Immature natural killer cell (primary cell): ENCODE data around the gene GRB14. TPM values are rescaled to one million over a fixed set of nuclear protein-coding genes. Genes with fewer than 3 reads are reported as not detected.
"Not testable (repeated sequence)": the region's sequence is repeated elsewhere in the genome, so short reads cannot be mapped to it uniquely, and the experiment has no call there.

Experiments
- DNase-seq, 3 donors: peaks; one replicate each; pipeline ENCODE4 v3.0.0; 2022; ENCODE audit warnings: mixed read lengths in 1 of 3
- H3K27ac Mint-ChIP-seq, 6 donors: one replicate each; pipeline ENCODE4 v1.8.0; 2020; ENCODE audit warnings: mixed read lengths in 6 of 6, mild to moderate bottlenecking in 5 of 6, inconsistent platforms in 4 of 6, moderate library complexity in 3 of 6
- H3K27me3 Mint-ChIP-seq, 3 donors: one replicate each; pipeline ENCODE4 v1.8.0; 2020 to 2021; ENCODE audit warnings: low read depth in 3 of 3, mild to moderate bottlenecking in 3 of 3, mixed read lengths in 3 of 3, moderate library complexity in 3 of 3, inconsistent platforms in 1 of 3
- H3K36me3 Mint-ChIP-seq, 3 donors: one replicate each; pipeline ENCODE4 v1.8.0; 2020; ENCODE audit warnings: mixed read lengths in 3 of 3, inconsistent platforms in 2 of 3, mild to moderate bottlenecking in 2 of 3
- H3K4me1 Mint-ChIP-seq, 2 donors: one replicate each; pipeline ENCODE4 v1.8.0; 2020; ENCODE audit warnings: inconsistent platforms in 2 of 2, mild to moderate bottlenecking in 2 of 2, mixed read lengths in 2 of 2, moderate library complexity in 1 of 2
- H3K4me3 Mint-ChIP-seq, 5 donors: one replicate each; pipeline ENCODE4 v1.8.0; 2020; ENCODE audit warnings: mild to moderate bottlenecking in 5 of 5, mixed read lengths in 5 of 5, inconsistent platforms in 3 of 5, moderate library complexity in 3 of 5
- H3K9me3 Mint-ChIP-seq, 6 donors: one replicate each; pipeline ENCODE4 v1.8.0; 2020; ENCODE audit warnings: mild to moderate bottlenecking in 6 of 6, mixed read lengths in 6 of 6, inconsistent platforms in 4 of 6, moderate library complexity in 3 of 6
- polyA plus RNA-seq, 3 donors: library from polyadenylated mRNA; unstranded; fragments of 300-500 nt; fragmentation: Illumina TruSeq; gene quantifications; one replicate each; pipeline ENCODE4 v1.2.3, GENCODE V29; 2021

The GRB14 gene
- polyA plus RNA-seq, 3 donors from 2014 or later, result 0.91 to 1.2 TPM; not detected in 1

DNA sequence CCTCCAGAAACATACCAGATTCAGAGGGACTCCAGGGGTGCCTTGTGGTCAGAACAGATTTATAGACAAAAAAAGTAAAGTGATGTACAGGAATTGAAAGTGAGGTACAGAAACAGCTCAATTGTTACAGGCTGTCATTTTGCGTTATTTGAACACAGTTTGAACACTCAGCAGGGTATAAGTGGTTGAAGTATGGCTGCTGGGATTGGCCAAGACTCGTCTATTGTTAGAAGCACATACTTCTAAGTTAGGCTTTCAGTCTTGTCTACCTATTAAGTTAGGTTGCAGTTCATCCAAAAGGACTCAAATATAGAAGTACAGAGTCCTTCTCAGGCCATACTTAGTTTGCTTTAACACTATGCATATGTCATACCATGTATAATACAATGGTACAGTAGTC, 21.0 kb upstream of the GRB14 start:
- no peaks in the 10 kb centered on the region for H3K4me1 Mint-ChIP-seq
- H3K36me3 Mint-ChIP-seq, result no peaks in the 10 kb centered on the region
- H3K27me3 Mint-ChIP-seq, result no peaks in the 10 kb centered on the region
- no peak overlapping the region for H3K4me3 Mint-ChIP-seq
- peaks cover 0 to 11% (median 5%) of the 10 kb centered on the region in 6 donors for H3K9me3 Mint-ChIP-seq
- no peak overlapping the region for H3K27ac Mint-ChIP-seq
- DNase-seq, result no peak

DNA sequence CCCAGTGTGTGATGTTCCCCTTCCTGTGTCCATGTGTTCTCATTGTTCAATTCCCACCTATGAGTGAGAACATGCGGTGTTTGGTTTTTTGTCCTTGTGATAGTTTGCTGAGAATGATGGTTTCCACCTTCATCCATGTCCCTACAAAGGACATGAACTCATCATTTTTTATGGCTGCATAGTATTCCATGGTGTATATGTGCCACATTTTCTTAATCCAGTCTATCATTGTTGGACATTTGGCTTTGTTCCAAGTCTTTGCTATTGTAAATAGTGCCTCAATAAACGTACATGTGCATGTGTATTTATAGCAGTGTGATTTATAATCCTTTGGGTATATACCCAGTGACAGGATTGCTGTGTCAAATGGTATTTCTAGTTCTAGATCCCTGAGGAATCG, 7.0 kb upstream of the GRB14 start:
- not testable (repeated sequence) for H3K4me1 Mint-ChIP-seq, H3K36me3 Mint-ChIP-seq, H3K4me3 Mint-ChIP-seq, H3K27ac Mint-ChIP-seq, DNase-seq, H3K27me3 Mint-ChIP-seq
- peaks cover 0 to 19% (median 5%) of the 10 kb centered on the region in 6 donors for H3K9me3 Mint-ChIP-seq

DNA sequence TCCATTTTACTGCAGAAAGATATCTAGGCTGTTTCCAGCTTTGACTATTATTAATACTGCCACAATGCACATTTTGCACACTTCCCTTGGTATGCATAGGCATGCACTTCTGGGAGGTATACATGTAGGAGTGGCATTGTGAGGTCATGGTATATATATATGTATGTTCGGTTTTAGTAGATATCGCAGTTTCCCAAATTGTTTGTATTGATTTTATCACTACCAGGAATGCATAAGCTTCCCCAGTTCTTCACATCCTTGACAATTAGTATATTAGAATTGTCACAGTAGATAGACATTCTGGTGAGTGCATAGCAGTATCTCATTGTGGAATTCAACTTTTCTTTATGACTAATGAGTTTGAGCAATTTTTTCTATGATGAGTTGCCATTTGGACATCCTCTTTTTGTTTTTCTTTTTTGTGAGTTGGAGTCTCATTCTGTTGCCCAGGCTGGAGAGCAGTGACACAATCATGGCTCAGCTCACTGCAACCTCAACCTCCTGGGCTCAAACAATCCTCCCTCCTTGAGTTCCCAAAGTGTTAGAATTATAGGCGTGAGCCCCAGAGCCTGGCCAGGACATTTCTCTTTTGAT, 4.2 kb upstream of the GRB14 start:
- peaks cover 0 to 6% (median 4%) of the 10 kb centered on the region in 6 donors for H3K9me3 Mint-ChIP-seq
- H3K4me1 Mint-ChIP-seq, result peaks cover 0 to 2% of the 10 kb centered on the region in 2 donors
- H3K27ac Mint-ChIP-seq, result no peak overlapping the region
- no peaks in the 10 kb centered on the region for H3K36me3 Mint-ChIP-seq
- no peak for DNase-seq
- peaks cover 4 to 11% (median 6%) of the 10 kb centered on the region in 3 donors for H3K27me3 Mint-ChIP-seq
- no peak overlapping the region for H3K4me3 Mint-ChIP-seq

DNA sequence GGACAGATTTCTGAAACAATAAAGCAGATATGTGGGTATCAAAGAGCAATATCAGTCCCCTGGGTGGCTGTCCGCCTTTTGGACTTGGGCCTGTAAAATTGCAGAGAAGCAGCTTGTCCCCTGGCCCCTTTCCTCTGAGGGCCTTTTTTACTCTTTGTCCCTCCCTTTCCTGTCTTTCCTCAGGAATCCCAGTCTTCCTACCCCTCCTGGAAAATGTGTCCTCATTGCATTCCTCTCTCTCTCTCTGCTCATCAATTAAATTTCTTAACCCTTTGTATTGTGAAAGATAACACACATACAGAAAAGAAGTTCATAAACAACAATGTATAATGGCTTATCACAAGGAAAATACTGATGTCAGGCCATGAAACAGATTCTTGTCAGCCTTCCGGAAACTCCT, 3.0 kb upstream of the GRB14 start:
- Mint-ChIP-seq H3K4me3 (no peak overlapping the region), H3K27me3 (peaks cover 4 to 11% (median 6%) of the 10 kb centered on the region in 3 donors), H3K27ac (no peak overlapping the region), H3K9me3 (peaks cover 0 to 7% (median 3%) of the 10 kb centered on the region in 6 donors), H3K4me1 (peaks cover 0 to 2% of the 10 kb centered on the region in 2 donors), H3K36me3 (no peaks in the 10 kb centered on the region)
- no peak for DNase-seq

DNA sequence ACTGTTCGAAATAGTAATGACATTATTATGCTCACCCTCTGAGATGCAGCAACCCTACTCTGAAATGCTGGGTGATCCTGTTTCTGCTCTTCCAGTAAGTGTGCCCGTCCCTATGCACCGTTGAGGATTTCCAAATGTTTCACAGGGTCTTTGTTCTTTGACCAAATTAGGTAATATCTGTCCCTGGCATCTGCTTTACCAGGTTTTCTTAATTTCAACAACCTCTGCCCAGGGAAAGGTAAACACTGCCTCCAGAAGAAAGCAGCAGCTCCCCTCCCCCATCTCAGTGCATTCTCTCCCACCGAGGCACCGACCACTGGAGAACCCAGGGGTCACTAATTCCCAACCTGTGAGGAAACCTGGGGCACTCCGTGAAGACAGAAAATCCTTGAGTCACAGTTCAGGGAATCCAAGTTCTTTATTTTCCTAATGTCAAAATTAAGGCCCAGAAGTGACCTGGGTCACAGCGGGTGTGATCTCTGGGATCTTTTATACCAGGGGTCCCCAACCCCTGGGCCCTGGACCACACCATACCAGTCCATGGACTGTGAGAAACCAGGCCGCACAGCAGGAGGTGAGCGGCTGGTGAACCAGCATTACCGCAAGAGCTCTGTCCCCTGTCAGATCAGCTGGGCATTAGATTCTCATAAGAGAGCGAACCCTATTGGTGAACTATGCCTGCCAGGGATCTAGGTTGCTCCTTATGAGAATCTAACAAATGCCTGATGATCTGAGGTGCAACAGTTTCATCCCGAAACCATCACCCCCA, 1.2 kb upstream of the GRB14 start:
- Mint-ChIP-seq H3K4me3 (peak overlapping the region in 1 of 5 donors; percentile 10), H3K9me3 (peaks cover 0 to 13% (median 3%) of the 10 kb centered on the region in 6 donors), H3K4me1 (peaks cover 0 to 2% of the 10 kb centered on the region in 2 donors), H3K27ac (no peak overlapping the region), H3K36me3 (no peaks in the 10 kb centered on the region), H3K27me3 (peaks cover 4 to 11% (median 6%) of the 10 kb centered on the region in 3 donors)
- DNase-seq, result no peak

DNA sequence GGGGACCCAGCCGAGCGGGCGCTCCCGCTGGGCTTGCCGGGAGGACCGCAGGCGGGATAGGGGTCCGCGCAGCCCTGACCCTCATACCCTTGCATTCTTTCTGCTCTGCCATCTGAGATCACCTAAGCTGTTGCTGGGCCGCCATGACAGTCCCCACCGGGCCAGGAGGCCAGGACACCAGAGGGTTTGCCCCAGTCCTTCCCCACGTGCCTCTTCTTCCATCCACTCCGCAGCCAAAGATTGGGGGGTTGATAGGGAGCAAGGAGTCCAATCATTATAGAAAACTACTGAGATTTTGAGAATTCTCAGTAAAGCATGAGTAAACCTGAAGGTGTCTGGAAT, 453 bp upstream of the GRB14 start:
- Mint-ChIP-seq H3K27ac (no peak overlapping the region), H3K4me3 (peak overlapping the region; percentile 40 to 60 (median 48)), H3K27me3 (peaks cover 4 to 11% (median 6%) of the 10 kb centered on the region in 3 donors), H3K4me1 (peaks cover 0 to 2% of the 10 kb centered on the region in 2 donors), H3K36me3 (no peaks in the 10 kb centered on the region), H3K9me3 (peaks cover 0 to 16% (median 3%) of the 10 kb centered on the region in 6 donors)
- DNase-seq, result no peak

DNA sequence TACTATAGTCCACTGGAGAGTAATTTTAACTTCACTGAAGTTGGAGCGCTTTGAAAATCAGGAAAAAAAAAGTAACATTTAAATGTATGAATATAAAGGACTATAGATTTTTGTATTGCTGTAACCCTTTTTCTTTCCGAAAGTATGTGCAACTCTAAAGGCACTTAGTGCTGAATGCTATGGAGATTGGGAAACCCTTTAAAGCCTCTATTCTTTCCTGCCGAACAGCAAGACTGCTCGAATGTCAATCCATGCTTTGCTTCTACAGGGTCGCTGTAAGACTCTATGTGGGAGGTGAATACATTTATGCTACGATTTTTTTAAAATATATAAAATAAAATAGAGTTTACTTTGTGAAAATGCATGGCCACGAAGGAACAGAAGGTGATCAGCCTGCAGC, 825 bp downstream of the GRB14 start:
- no peak overlapping the region for H3K27ac Mint-ChIP-seq
- H3K36me3 Mint-ChIP-seq, result no peaks in the 10 kb centered on the region
- DNase-seq, result no peak
- peaks cover 0 to 2% of the 10 kb centered on the region in 2 donors for H3K4me1 Mint-ChIP-seq
- H3K27me3 Mint-ChIP-seq, result peaks cover 4 to 11% (median 6%) of the 10 kb centered on the region in 3 donors
- peaks cover 0 to 16% (median 3%) of the 10 kb centered on the region in 6 donors for H3K9me3 Mint-ChIP-seq
- H3K4me3 Mint-ChIP-seq, result peak overlapping the region in 2 of 5 donors; percentile 10 to 61

DNA sequence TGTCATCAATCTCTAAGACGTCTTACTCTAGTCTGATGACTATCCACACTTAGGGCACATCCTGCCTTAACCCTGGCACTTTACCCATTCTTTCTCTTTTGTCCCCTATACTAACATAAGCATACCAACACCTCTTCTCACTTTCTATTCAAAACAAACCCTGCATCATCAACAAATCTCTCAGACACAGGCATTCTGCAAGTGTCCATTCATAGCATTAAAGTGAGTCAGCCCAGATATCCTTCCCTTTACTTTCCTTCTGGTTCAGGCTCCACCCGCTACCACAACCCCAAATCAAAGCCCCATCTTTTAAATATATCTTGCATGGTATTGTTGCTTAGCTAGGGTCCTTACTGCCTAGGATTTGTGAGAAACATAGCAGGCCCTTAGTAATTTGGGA, 3.8 kb downstream of the GRB14 start:
- Mint-ChIP-seq H3K9me3 (peaks cover 0 to 14% (median 0%) of the 10 kb centered on the region in 6 donors), H3K27ac (no peak overlapping the region), H3K4me1 (peaks cover 0 to 2% of the 10 kb centered on the region in 2 donors), H3K4me3 (no peak overlapping the region), H3K27me3 (peaks cover 4 to 6% (median 4%) of the 10 kb centered on the region in 3 donors), H3K36me3 (no peaks in the 10 kb centered on the region)
- no peak for DNase-seq

DNA sequence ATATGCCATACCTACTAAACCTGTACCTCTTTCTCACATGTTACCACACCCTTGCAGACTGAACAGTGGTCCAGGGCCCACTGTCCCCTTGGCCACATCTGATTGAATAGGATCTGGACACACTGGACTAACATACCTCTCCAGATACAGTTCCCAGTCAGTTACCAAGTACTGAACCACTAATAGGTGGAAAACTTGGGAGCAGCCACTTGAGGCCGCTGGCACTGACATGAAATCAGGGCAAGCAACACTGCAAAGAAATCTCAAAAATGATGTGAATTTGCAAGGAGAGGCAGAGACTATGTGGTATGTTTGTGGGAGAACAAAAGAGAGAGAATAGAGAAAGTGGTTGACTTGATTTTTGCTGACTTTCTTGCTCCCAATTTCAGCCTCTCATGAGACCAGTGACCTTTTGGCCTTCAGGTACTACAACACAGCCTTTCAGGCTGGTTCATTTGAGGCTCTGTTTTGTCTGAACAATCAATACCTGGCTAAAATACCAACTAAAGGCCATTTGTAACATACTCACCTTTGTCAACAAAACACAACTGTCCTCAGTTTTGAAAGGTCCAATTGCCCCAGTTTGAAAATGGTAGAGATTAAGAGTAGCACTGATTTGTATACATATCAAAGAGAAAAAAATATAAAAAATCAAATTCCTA, 7.8 kb downstream of the GRB14 start:
- Mint-ChIP-seq H3K27ac (no peak overlapping the region), H3K4me1 (no peaks in the 10 kb centered on the region), H3K27me3 (peaks cover 0 to 3% (median 0%) of the 10 kb centered on the region in 3 donors), H3K4me3 (no peak overlapping the region), H3K9me3 (peaks cover 0 to 6% (median 0%) of the 10 kb centered on the region in 6 donors), H3K36me3 (no peaks in the 10 kb centered on the region)
- no peak for DNase-seq

DNA sequence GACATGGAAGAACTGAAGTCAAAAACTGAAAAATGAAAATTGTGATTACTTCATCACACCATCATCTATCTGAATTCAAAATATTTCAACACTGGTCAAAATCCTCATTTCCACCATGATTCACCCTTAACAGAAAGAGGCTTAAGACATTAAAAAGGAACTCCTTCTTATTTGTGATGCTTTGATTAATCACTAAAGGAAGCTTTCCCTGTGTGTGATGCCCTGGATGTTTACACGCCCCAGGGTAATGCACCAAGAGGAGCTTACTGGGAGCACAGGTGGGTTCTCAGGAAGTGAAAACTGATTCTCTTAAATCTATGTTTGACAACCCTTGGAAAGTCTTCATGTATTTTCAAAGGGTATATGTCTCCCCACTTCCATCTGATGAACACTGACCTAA, 11.5 kb downstream of the GRB14 start:
- DNase-seq, result no peak
- H3K27me3 Mint-ChIP-seq, result peaks cover 0 to 4% (median 0%) of the 10 kb centered on the region in 3 donors
- H3K27ac Mint-ChIP-seq, result no peak overlapping the region
- no peaks in the 10 kb centered on the region for H3K4me1 Mint-ChIP-seq
- H3K9me3 Mint-ChIP-seq, result peaks cover 0 to 6% (median 2%) of the 10 kb centered on the region in 6 donors
- no peak overlapping the region for H3K4me3 Mint-ChIP-seq
- H3K36me3 Mint-ChIP-seq, result no peaks in the 10 kb centered on the region

DNA sequence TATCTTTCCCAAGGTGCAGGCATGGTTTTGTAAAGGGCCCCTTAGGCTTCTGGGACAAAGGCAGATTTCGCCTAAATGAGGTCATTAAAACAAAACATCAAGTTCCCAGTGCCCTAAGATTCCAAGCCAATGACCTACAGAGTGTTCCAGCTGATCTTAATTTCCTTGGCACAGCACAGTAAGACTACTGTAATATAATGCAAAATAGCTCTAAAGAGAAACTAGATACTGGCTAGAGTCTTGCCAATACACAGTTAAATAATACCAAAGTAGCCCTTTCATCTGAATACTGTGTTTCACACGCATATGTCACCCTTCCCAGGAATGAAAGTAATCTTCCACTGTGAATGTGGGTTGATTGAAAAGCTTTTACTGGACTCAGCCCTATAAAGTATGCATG, 14.7 kb downstream of the GRB14 start:
- H3K27ac Mint-ChIP-seq, result no peak overlapping the region
- peaks cover 0 to 2% (median 0%) of the 10 kb centered on the region in 3 donors for H3K27me3 Mint-ChIP-seq
- H3K4me3 Mint-ChIP-seq, result no peak overlapping the region
- DNase-seq, result no peak
- H3K9me3 Mint-ChIP-seq, result peaks cover 0 to 7% (median 2%) of the 10 kb centered on the region in 6 donors
- H3K4me1 Mint-ChIP-seq, result no peaks in the 10 kb centered on the region
- no peaks in the 10 kb centered on the region for H3K36me3 Mint-ChIP-seq

DNA sequence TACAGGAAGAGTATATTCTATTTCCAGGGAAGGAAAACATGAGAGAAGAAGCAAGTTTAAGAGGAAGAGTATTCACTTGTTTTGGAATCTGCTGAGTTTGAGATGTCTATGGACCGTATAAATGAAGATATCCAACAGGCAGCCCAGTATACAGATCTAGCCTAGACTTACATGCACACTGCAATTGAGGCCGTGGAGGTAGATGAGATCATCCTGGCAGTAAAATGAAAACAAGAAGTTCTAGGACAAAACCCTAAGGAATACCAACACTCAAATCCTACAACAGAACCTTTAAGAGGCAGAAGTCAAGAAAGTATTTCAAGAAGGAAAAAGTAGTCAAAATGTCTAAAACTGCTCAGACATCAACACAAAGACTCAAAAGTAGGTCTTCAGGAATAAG, 16.0 kb downstream of the GRB14 start:
- Mint-ChIP-seq H3K36me3 (no peaks in the 10 kb centered on the region), H3K27ac (no peak overlapping the region), H3K4me1 (no peaks in the 10 kb centered on the region), H3K9me3 (peaks cover 0 to 9% (median 0%) of the 10 kb centered on the region in 6 donors), H3K4me3 (no peak overlapping the region), H3K27me3 (peaks cover 0 to 2% (median 0%) of the 10 kb centered on the region in 3 donors)
- DNase-seq, result no peak

DNA sequence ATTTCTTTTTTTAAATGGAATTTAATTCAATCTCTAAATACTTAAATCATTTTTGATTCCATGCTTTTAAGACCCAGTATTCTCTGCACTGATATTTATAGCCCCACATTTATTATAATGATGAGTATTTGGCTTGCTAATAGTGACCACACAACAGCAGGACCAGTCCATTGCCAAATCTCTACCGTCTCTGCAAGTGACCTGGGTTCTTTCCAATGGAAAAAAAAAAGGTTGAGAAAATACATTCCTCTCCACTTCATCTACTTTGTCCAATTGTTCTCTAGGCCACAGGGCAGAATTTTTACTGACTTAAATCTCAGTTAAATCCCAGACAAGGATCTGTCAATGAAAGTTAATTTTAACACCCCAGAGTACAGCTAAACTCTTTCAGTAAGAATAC, 20.5 kb downstream of the GRB14 start:
- Mint-ChIP-seq H3K4me1 (no peaks in the 10 kb centered on the region), H3K27ac (no peak overlapping the region), H3K27me3 (peaks cover 0 to 2% (median 2%) of the 10 kb centered on the region in 3 donors), H3K9me3 (peaks cover 0 to 14% (median 0%) of the 10 kb centered on the region in 6 donors), H3K36me3 (no peaks in the 10 kb centered on the region), H3K4me3 (no peak overlapping the region)
- DNase-seq, result no peak
